Measurements from ENCODE around the gene LHX4.

The LHX4 gene

DNA sequence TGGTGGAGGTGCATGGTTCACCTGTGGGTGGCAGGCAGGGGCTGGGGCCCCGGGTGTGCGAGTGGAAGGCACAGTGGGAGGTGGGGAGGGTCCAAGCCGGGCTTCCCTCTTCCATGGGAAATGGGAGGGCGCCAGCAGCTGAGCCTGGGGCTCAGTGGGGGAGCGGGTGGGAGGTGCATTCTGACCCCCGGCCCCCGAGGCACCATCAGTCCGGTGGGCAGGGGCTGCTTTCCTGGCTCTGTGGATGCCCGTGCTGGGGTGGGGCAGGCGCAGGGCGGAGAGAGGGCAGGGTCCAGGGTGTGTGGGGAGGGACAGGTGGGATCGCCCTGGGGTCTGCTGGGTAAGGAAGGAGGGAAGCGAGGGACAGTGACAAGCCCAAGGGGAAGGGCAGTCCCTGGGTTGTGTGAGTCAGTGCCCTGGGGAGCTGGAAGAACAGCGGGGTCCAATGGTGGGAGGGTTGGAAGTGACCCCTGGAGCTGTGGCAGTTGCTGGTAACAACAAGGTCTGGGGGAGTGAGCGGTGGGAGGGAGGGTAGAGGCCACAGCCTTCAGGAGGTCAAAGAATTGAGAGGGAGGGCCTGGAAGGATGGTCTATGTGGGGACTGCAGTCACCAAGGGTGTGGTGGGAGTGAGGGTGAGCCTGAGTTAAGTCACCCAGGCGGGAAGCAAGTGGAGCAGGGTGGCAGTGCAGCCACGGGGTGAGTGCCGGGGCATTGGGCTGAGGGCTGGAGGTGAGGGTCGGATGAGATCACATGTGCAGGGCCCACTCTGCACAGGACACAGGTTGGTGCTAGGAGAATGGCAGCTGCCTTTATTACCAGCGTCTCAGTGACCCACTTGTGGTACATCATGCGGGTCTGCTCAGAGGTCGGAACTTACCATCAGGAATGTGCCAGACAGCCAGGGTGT lies 29.6 kb downstream of the LHX4 start:
- DNase-seq: no peak

DNA sequence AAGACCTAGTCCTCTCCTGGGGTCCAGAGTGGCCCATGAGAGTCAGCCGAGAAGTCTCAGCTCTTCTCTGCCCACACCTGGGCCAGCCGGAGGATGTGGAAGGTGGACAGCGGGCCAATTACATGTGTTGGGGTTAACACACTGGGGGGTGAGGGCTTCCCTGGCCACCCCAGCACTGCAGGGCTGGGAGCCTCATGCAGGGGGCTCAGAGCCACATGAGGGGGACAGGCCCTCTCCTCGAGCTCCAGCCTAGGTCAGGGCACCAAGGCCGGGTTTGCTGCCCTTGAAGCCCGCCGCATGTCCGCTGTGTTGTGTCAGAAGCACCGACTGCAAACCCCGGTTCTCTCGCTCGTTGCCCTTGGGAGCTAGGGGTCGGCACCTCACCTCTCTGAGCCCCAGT lies 30.5 kb downstream of the LHX4 start:
- no peak for DNase-seq

DNA sequence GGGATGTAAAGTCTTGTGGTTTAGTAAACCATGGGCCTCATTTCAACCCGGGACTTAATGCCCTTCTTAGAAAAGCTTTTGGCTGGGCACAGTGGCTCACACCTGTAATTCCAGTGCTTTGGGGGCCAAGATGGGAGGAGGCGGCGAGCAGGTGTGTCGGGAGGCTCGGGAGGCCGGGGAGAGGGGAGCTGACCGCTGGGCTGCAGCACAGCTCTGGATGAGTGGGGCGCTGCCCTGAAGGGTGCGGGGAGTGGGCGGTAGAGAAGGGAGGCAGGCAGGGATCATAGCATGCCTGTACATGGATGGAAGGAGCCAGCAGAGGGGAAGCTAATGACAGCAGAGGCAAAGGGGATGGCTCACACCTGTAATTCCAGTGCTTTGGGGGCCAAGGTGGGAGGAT lies 31.0 kb downstream of the LHX4 start:
- no peak for DNase-seq

DNA sequence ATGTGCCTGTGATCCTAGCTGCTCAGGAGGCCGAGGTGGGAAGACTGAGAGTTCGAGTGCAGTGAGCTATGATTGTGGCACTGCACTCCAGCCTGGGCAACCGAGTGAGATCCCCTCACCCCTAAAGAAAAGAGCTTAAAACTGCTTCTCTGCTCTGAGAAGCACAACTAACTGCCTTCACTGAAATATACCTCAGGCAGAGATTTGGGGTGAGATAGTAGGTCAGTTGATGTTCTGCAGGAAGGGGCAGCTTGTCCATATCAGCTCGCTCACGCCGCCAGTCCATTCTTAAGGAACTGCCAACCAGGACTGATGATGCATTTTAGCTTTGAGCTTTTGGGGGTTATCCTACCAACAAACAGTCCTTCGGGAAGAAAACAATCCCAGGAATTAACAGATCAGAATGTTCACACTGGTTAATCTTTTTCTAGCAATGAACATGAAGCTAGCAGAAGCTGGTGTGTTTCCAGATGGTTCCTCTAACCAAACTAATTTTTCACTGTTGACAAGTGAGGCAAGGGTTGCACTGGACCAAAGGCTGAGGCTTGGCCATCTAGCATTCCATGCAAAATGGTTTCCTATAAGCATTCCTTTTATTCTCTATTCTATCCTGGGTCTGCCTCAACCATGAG lies 31.6 kb downstream of the LHX4 start:
- DNase-seq: no peak

DNA sequence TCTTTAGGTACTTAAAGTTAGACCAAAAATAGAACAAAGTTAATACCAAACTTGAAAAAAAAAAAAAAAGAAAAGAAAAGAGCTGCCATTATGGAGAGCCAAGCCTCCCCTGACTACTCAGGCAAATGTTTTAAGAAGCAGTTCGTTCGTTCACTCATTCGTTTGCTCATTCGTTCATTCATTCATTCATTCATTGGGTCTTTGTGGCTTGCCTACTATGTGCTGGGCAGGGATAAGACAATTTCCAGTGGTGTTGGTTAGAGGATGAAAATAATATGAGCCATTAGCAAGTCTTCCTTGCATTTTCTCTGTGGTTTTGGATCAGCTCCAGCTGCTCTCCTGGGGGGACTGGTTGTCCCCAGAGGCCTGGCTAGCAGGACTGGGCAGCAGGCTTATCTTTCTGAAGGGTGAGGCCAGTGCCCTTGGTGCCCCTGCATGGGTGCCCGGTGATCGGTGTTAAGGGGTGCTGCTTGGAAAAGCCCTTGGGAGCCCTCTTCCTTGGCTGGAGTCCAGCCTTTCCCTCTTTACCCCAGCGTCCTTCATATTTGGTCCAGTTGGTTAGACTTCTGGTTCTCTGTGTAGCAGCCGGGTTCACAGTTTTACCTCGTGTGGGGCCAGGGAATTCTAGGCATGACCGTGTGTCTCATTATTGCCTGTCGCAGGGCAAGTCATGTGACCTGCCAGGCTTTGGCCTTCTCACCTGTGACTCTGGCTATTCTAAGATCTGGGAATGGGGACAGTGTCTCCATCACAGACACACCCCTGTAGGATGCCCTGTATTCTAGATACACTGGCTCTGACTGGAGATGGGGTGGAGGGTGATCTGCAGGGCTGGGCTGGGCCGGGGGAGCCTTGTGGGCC lies 32.8 kb downstream of the LHX4 start:
- no peak for DNase-seq

DNA sequence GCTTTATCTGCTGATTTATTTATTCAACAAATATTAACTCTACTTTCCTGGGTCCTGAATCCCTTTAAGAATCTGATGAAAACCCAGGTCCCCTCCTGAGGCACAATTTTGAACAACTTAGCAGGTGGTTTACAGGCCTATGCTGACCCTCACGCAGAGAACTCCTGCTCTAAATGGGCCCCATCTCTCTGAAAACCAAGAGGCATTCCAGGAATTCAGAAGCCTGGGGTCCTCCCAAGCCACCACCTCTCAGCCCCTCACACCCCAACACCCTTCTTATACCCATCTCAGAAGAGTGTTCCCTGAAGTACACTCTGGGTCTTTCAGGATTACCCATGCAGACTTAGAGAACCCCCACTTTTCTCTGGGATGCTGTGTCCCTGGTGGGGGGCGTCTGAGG lies 34.5 kb downstream of the LHX4 start:
- DNase-seq: no peak

DNA sequence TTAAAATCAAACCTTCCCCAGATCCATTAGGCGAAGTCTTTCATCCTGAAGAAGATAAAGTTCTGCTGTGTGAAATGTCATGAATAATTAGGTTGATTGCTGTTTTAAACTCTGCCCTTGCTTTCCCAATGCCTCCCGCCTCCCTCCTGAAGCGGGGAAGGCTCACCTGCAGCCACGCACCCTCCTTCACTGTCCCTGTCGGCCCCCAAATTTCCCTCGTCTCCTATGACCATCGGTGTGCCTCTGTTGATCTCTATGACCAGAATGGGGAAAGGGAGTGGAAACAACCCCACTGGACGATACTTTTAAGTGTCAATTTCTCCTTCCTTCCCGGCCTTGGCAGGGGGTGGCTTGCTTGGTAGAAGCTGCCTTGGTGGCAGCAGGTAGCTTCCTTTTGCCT lies 35.1 kb downstream of the LHX4 start:
- DNase-seq: no peak

DNA sequence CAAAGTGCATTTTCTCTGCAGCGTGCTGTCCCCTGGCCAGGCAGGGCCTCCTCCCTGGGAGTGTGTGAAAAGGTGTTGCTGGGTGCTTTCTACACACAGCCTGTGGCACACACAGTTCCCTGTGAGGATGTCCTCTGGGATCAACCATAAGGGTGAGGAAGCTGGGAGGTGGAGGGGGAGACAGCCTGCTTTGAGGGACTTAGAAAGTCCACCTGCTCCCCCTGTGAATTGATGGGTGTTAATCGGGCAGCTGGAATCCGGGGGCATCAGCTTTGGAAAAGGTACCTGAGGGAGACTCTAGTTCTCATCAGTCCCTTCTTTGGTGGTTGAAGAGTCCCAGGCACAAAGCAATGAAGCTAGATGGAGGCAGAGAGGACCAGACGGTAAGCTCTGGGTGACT lies 35.8 kb downstream of the LHX4 start:
- no peak for DNase-seq

DNA sequence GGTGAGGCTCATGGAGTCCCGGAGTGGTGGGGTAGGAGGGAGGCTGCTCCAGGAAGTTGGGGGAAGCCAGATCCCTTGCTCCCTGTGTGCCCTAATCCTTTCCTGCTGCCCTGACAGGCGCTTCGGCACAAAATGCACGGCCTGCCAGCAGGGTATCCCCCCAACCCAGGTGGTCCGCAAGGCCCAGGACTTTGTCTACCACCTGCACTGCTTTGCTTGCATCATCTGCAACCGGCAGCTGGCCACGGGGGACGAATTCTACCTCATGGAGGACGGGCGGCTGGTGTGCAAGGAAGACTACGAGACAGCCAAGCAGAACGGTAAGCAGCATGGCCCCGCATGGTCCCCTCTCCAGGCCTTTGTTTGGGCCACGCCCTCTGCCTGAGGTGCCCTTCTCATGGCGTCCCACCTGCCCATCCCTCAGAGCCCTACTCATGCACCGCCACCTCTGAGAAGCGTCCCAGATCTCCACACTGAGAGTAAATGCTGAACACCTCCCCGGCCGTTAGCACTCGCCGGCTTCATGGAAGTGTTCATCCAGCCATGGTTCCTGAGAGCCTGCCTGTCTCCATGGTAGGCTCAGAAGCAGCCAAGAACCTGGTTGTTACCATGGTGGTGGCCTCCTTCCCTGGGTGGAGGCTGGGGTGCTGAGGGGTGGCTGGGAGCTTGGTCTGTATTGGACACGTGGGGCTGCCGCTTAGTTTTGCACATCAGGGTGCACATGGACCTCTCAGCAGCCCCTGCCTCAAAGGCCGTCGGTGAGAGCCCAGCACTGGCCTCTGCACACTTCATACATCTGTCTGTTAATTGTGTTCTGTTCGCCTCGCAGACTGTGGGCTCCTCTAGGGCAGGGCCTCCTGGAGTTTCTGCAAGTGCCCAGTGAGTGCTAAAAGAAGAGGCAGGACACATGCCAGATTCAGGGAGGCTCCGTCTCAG lies 36.5 kb downstream of the LHX4 start:
- no peak for DNase-seq

DNA sequence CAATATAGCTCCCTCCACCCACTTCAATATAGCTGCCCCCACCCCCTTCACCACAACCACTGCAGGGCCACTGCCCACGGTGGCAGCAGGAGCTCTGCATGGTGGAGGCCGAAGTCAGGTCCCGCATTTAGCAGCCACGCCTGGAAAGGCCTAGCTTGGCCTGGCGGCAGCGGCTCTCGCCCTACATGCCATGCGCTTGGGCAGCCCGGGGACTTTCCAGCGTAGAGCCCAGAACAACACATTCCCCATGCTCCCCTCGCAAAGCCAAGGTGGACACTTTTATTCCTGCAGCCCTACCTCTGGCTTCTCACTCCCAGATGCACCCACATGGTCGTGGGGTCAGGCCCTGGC lies 37.1 kb downstream of the LHX4 start:
- DNase-seq: no peak

DNA sequence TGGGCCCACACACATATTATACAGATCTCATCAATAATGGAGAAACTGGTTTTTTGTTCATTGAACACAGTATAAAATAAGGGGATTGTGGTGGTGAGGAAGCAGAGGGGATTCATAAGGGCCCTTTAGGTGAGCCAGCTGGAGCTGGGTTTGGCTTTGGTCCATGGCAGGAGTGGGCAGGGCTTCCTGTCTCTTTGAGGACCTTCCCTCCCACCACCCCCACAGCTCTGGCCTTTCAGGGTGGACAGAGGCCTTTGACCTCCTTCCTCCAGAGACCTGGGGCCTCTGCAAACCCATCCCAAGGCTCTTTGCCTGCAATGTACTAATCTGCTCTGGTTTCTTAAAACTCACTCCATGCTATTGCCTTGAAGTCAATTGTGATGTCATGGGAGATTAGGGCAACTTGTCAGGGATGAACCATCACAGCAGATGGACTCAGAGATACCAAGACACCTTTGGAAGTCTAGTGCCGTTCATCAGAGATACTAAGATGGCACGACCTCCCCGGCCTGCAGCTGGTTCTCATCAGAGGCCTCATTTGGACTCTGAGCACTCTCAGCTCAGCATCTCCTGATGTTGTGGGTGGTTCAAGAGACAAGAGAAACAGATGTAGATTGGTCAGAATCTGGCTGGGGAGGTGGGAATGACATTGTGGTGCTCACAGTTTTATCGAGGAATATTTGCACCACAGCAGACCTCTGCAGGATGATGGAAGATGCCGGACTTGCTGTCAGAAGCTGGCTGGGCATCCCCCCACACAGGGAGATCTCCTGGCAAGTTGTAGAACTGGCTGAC lies 37.9 kb downstream of the LHX4 start:
- DNase-seq: no peak

DNA sequence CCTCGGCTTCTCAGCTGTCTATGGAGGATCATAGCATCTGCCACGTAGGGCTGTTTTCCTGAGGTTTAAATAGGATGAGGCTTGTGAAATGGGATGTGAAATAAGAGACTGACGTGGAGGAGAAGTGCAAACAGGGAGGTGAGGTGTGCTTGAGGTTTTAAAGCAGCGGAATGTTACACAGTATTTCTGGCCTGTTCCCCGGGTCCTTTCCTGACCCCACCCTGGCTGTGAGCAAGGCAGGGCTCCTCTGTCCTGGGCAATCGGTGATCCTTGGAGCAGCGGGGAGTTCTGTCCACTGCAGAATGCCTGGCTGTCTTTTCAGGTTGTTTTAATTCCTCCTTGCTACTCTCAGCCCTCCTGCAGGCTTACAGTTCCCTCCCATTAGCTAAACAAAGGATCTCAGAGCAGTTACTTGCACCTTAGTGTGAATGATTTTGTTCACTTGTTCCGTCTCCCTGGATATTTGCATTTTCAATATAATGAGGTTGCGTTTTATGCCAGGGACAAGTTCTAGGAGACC lies 38.6 kb downstream of the LHX4 start:
- DNase-seq: no peak

DNA sequence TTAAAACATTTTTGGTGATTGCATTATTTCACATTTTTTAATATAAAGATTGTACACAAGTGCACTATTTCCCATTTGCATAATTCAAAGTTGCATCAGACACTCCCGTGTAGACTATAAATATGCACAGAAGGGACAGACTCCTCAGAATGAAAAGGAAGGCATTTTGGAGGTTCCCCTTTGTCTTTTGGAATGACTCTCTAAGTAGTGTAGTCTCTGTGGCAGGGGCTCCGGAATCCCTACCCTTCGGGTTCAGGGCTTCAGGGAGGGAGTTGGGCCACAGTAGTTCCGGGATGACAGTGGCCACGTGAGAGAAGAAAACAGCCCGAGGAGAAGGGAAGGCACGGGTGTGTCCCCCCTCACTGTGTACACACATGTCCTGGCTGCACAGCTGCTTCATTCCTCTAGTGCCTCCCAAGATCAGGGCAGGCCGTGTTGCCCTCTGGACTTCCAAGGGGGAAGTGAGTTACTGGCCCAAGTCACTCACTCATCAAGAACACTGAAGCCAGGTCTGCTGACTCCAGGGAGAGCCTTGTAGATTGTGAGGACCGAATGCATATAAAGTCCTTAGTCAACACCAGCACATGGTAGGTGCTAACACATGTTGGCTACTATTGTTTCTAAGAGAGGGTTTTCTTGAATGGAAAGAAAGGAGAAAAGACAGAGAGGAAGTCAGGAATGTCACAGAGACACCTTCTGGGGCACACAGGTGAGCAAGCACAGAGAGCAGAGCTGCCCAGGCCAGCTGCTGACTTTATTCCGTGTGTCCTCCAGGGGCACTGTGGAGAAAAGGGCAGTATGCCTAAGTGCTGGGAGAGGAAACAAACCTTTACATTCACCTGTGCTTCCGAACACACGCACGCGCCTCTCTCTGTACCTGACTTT lies 39.8 kb downstream of the LHX4 start:
- no peak for DNase-seq

DNA sequence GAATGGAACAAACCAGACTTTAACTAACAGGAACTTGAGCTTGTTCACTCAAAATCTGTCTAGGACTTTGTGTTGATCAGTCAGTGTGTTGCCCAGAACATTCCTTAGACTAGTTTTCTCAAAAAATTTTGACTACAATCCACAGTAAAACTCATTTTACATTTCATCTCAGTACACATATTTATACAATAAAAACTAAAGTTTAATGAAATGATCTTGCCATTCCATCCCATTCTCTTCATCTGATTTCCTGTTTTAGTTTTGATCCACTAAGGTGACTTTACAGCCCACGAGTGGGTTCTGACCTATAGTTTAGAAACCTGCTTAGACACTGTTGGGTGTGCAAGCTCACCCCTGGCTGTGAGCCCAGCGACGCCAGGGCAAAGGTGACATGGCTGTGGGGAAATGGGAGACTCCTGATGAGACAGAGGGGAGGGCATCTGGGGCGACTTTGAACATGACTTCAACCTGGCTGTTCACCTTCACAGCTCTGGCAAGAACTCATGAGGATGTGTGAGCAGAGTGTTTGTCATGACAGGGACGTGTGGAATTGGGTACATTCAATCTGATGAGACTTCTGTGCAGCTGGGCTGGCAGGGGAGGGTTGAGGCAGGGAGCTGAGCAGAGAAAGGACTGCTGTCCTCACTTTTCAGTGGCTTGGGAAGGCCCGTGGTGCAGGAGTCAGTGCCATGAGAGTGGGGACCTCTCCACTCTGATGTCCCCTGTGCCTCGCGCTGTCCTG lies 40.6 kb downstream of the LHX4 start:
- no peak for DNase-seq

DNA sequence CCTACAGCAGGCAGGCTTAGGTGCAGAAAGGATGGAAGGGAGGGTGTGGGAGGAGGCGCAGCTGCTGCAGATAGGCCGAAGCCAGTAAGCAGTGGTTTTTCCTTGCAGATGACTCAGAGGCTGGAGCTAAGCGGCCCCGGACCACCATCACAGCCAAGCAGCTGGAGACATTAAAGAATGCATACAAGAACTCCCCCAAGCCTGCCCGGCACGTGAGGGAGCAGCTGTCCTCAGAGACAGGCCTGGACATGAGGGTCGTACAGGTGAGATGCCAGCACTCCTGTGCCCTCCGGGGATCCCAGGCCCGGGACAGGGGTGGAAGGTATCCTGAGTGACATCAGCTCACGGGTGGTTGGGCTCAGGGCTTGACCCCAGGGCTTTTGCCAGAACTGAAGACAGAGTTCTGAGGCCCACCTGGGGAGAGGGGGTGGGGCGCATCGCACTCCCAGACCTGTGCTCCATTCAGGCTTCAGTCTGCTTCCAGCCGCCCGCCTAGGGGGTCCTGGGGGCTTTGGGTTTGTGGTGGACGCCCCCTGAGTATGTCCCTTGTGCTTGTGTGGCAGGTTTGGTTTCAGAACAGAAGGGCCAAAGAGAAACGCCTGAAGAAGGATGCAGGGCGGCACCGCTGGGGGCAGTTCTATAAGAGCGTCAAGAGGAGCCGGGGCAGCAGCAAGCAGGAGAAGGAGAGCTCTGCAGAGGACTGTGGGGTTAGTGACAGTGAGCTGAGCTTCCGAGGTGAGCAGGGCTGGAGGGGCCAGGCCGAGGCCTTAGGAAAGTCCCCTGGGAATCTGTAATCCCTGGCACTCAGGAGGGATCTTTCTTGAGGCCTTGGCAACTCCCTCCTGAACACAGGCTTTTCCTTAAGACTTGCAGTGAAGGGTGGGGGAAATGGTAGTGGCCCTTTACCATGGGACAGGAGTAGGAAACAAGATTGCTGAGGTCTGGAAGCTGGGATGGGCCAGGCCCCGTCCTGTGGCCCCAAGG lies 41.5 kb downstream of the LHX4 start:
- DNase-seq: no peak

DNA sequence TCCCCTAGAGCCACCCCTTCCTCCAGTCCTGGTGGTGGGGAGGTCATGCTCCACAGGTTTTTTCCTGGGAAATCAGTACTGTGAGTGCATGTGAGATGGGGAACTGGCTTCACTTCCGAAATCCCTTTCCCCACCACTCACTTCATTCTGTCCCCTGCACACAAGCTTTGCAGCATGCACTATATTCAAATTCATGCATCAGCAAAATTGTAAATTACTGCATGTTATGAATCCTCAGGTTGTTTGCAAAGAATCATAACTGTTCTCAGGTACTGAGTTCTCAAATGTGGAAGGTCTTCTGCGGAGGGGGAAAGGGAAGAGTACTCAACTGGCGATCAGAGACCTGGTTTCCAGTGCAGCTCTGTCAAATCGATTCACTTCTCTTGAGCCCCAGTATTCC lies 42.3 kb downstream of the LHX4 start:
- DNase-seq: no peak

DNA sequence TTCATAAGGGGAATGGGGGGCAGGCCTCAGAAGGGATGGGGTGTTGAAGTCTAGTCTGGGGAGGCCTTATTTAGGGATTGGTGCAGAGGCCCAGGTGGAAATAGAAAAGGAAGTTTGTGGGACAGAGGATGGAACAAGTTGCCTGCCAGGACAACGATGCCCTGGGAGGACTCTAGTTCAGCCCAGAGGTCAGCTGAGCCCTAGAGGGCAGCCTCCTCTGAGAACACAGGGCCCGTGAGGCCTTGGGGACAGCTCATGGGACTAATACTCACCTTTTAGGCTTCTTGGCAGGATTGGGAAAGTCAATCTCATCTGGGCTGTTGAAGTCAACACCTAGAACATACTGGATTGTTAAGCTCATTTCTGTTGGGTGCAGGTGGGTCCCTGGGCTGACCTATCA lies 43.0 kb downstream of the LHX4 start:
- DNase-seq: no peak

DNA sequence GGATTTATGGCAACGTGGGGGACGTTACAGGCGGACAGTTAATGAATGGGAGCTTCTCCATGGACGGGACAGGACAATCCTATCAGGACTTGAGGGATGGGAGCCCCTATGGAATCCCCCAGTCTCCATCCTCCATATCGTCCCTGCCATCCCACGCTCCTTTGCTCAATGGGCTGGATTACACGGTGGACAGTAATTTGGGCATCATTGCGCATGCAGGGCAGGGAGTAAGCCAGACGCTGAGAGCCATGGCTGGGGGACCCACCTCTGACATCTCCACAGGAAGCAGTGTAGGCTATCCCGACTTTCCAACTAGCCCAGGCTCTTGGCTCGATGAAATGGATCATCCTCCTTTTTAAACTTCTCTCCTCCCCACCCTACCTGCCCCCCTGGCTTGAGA lies 44.2 kb downstream of the LHX4 start:
- DNase-seq: no peak

All from stimulated activated CD4-positive, alpha-beta T cell treated with anti-CD3 and anti-CD28 coated beads, Interleukin-1b, Interleukin-23, amount 100 ng/mL, for 48 hours (primary cell).